H1 (cell line): Measurements from ENCODE around the gene LYRM4. TPM values are rescaled to one million over a fixed set of nuclear protein-coding genes. Genes with fewer than 3 reads are reported as not detected.

Experiments used
- CTCF ChIA-PET: fragments of 300-600 bp; sonication (Branson Sonifier 250); formaldehyde crosslinking; loops from one replicate; lab custom pipeline; 2021; ENCODE audit not compliant: partially characterized antibody; lab: Charles Lee
- POLR2A ChIA-PET: fragments of 300-600 bp; sonication (Branson Sonifier 250); formaldehyde crosslinking; loops from one replicate; lab custom pipeline; 2021; ENCODE audit warnings: inconsistent platforms; ENCODE audit not compliant: partially characterized antibody; lab: Charles Lee
- DNase-seq, 2 experiments: peaks; one replicate each; pipeline versions ENCODE4 v3.0.0 to v3.0.0-alpha.2; 2010 to 2022; ENCODE audit warnings: low spot score in 2 of 2, low read depth in 1 of 2, mixed read lengths in 1 of 2
- FAIRE-seq: peaks from 2 replicates; lab custom pipeline; 2011; peaks lifted over from hg19 to GRCh38; lab: Jason Lieb, UNC
- H2AFZ ChIP-seq: 2 replicates; pipeline ENCODE4 v1.8.1; 2012; ENCODE audit warnings: low read length, inconsistent platforms
- H2AK5ac ChIP-seq: 2 replicates; pipeline ENCODE4 v1.6.1; 2013; ENCODE audit warnings: low read depth, low read length
- H2BK120ac ChIP-seq: replicated peaks from 2 replicates; pipeline ENCODE3; 2013; ENCODE audit warnings: low read depth, low read length, inconsistent platforms
- H2BK12ac ChIP-seq: 2 replicates; pipeline ENCODE4 v1.6.1; 2013; ENCODE audit warnings: low read depth, low read length
- H2BK15ac ChIP-seq: 2 replicates; pipeline ENCODE4 v1.6.1; 2013; ENCODE audit warnings: low read length
- H2BK20ac ChIP-seq: 2 replicates; pipeline ENCODE4 v1.6.1; 2013; ENCODE audit warnings: low read length
- H2BK5ac ChIP-seq: 2 replicates; pipeline ENCODE4 v1.6.1; 2013; ENCODE audit warnings: low read depth, low read length
- H3K14ac ChIP-seq: 2 replicates; pipeline ENCODE4 v1.6.1; 2013; ENCODE audit warnings: inconsistent platforms; ENCODE audit not compliant: insufficient read length
- H3K18ac ChIP-seq: 2 replicates; pipeline ENCODE4 v1.6.1; 2013; ENCODE audit warnings: low read length; ENCODE audit errors: extremely low read depth
- H3K23ac ChIP-seq: 2 replicates; pipeline ENCODE4 v1.6.1; 2013; ENCODE audit warnings: inconsistent platforms; ENCODE audit not compliant: insufficient read length
- H3K23me2 ChIP-seq: 2 replicates; pipeline ENCODE4 v1.6.1; 2013; ENCODE audit warnings: low read depth, low read length
- H3K27ac ChIP-seq: 2 replicates; pipeline ENCODE4 v1.6.1; 2011; ENCODE audit warnings: low read depth, low read length, inconsistent platforms
- H3K27me3 ChIP-seq, 4 experiments: replicated peaks in 1 of 4; 1 replicate in 1 of 4; 2 replicates in 3 of 4; pipeline versions ENCODE4 v1.6.1 to v1.8.1; 2011 to 2013; ENCODE audit warnings: low read length in 3 of 4, mild to moderate bottlenecking in 3 of 4, inconsistent platforms in 2 of 4, mixed read lengths in 2 of 4, moderate library complexity in 1 of 4; ENCODE audit not compliant: control insufficient read depth in 3 of 4, insufficient read depth in 3 of 4; ENCODE audit errors: extremely low read depth in 1 of 4
- H3K36me3 ChIP-seq, 4 experiments: 2 replicates each; pipeline versions ENCODE4 v1.6.1 to v1.8.1; 2011 to 2013; ENCODE audit warnings: mild to moderate bottlenecking in 4 of 4, low read length in 3 of 4, moderate library complexity in 2 of 4, control low read depth in 1 of 4, inconsistent platforms in 1 of 4; ENCODE audit not compliant: insufficient read depth in 4 of 4, control insufficient read depth in 2 of 4
- H3K4ac ChIP-seq: replicated peaks from 2 replicates; pipeline ENCODE3; 2013; ENCODE audit warnings: low read length, low read depth, mixed read lengths, inconsistent platforms; ENCODE audit not compliant: insufficient read length
- H3K4me1 ChIP-seq, 4 experiments: replicated peaks in 1 of 4; 1 replicate in 1 of 4; 2 replicates in 3 of 4; pipeline versions ENCODE4 v1.6.1 to v1.8.1; 2011 to 2013; ENCODE audit warnings: low read length in 3 of 4, inconsistent platforms in 2 of 4, mixed read lengths in 1 of 4; ENCODE audit not compliant: insufficient read depth in 4 of 4, control insufficient read depth in 3 of 4
- H3K4me2 ChIP-seq, 2 experiments: 2 replicates each; pipeline versions ENCODE4 v1.6.1 to v1.8.1; 2011 to 2013; ENCODE audit warnings: low read depth in 2 of 2, low read length in 2 of 2, control low read depth in 1 of 2, inconsistent platforms in 1 of 2, mild to moderate bottlenecking in 1 of 2; ENCODE audit not compliant: insufficient read depth in 1 of 2
- H3K4me3 ChIP-seq, 4 experiments: fragments of 200-600, 300-600 bp in 1 of 4; sonication (generic), shearing (Covaris generic), sonication (Bioruptor Twin) in 1 of 4; 2 replicates each; pipeline versions ENCODE4 v1.5.1 to v1.8.1; 2011 to 2016; ENCODE audit warnings: low read length in 4 of 4, low read depth in 3 of 4, control low read depth in 2 of 4, inconsistent platforms in 2 of 4, mild to moderate bottlenecking in 2 of 4, mixed read lengths in 1 of 4, moderate library complexity in 1 of 4; ENCODE audit not compliant: insufficient read depth in 2 of 4; ENCODE audit errors: extremely low read depth in 1 of 4
- H3K56ac ChIP-seq: replicated peaks from 2 replicates; pipeline ENCODE3; 2013; ENCODE audit warnings: low read depth, mild to moderate bottlenecking, mixed read lengths, low read length, inconsistent platforms; ENCODE audit not compliant: insufficient read length
- H3K79me1 ChIP-seq: 2 replicates; pipeline ENCODE4 v1.6.1; 2013; ENCODE audit warnings: low read depth, low read length, control low read depth
- H3K79me2 ChIP-seq, 2 experiments: 2 replicates each; pipeline versions ENCODE4 v1.6.1 to v1.8.1; 2012 to 2013; ENCODE audit warnings: low read length in 2 of 2, mild to moderate bottlenecking in 2 of 2, inconsistent platforms in 1 of 2; ENCODE audit not compliant: insufficient read depth in 2 of 2, control insufficient read depth in 1 of 2
- H3K9ac ChIP-seq, 4 experiments: replicated peaks in 1 of 4; 1 replicate in 1 of 4; 2 replicates in 3 of 4; pipeline versions ENCODE4 v1.6.1 to v1.8.1; 2011 to 2013; ENCODE audit warnings: low read depth in 3 of 4, low read length in 3 of 4, control low read depth in 2 of 4, mild to moderate bottlenecking in 2 of 4, moderate library complexity in 2 of 4, inconsistent platforms in 1 of 4; ENCODE audit errors: extremely low read depth in 1 of 4
- H3K9me3 ChIP-seq, 2 experiments: 2 replicates each; pipeline versions ENCODE4 v1.6.1 to v1.8.1; 2012 to 2013; ENCODE audit warnings: mild to moderate bottlenecking in 2 of 2, moderate library complexity in 2 of 2, control low read depth in 1 of 2, inconsistent platforms in 1 of 2, low read depth in 1 of 2, low read length in 1 of 2, mixed read lengths in 1 of 2; ENCODE audit not compliant: insufficient read depth in 2 of 2
- H4K20me1 ChIP-seq, 2 experiments: replicated peaks in 1 of 2; 2 replicates each; pipeline versions ENCODE3 to v1.8.1; 2011 to 2013; ENCODE audit warnings: inconsistent platforms in 2 of 2, low read length in 2 of 2, mild to moderate bottlenecking in 1 of 2; ENCODE audit not compliant: insufficient read depth in 2 of 2, control insufficient read depth in 1 of 2
- H4K5ac ChIP-seq: 2 replicates; pipeline ENCODE4 v1.6.1; 2013; ENCODE audit warnings: low read length, low read depth, mixed read lengths, inconsistent platforms; ENCODE audit not compliant: insufficient read length
- H4K8ac ChIP-seq: 2 replicates; pipeline ENCODE4 v1.8.0; 2013; ENCODE audit warnings: mild to moderate bottlenecking, moderate library complexity, low read length, inconsistent platforms; ENCODE audit not compliant: insufficient read depth; ENCODE audit errors: extremely low read depth
- H4K91ac ChIP-seq: replicated peaks from 2 replicates; pipeline ENCODE3; 2013; ENCODE audit warnings: low read length, mixed read lengths, inconsistent platforms; ENCODE audit not compliant: insufficient read length
- ATF2 ChIP-seq: IDR thresholded peaks from 2 replicates; pipeline ENCODE4 v1.6.1; 2012; ENCODE audit warnings: low read length, inconsistent platforms
- BACH1 ChIP-seq: IDR thresholded peaks from 2 replicates; pipeline ENCODE4 v1.6.1; 2012; ENCODE audit warnings: low read length, improper control_type of control experiment
- CHD1 ChIP-seq: IDR thresholded peaks from 2 replicates; pipeline ENCODE4 v1.6.1; 2012; ENCODE audit warnings: low read depth, low read length, improper control_type of control experiment
- E2F6 ChIP-seq: IDR thresholded peaks from 2 replicates; pipeline ENCODE4 v1.6.1; 2012; ENCODE audit warnings: inconsistent platforms
- EZH2 ChIP-seq: fragments of 200-600 bp; sonication (generic); IDR thresholded peaks from 2 replicates; pipeline ENCODE4 v1.7.1; 2012; ENCODE audit warnings: low read depth, mild to moderate bottlenecking, moderate library complexity, low read length, inconsistent platforms; ENCODE audit not compliant: severe bottlenecking
- FOSL1 ChIP-seq: IDR thresholded peaks from 2 replicates; pipeline ENCODE4 v1.6.1; 2011; ENCODE audit warnings: mild to moderate bottlenecking, low read depth, low read length, moderate library complexity; ENCODE audit not compliant: insufficient read depth
- MAFK ChIP-seq: IDR thresholded peaks from 2 replicates; pipeline ENCODE4 v1.6.1; 2012; ENCODE audit warnings: low read depth, mild to moderate bottlenecking, improper control_type of control experiment, low read length
- RAD21 ChIP-seq, 2 experiments: IDR thresholded peaks in 1 of 2; conservative IDR thresholded peaks in 1 of 2; 2 replicates each; pipeline ENCODE4 v1.6.1; 2011; ENCODE audit warnings: low read depth in 2 of 2, low read length in 2 of 2, improper control_type of control experiment in 1 of 2, inconsistent platforms in 1 of 2, mild to moderate bottlenecking in 1 of 2, moderate library complexity in 1 of 2
- SP1 ChIP-seq: IDR thresholded peaks from 2 replicates; pipeline ENCODE4 v1.6.1; 2011; ENCODE audit warnings: low read depth, low read length
- SRF ChIP-seq: IDR thresholded peaks from 2 replicates; pipeline ENCODE4 v1.6.1; 2011; ENCODE audit warnings: mild to moderate bottlenecking, low read depth, low read length, moderate library complexity
- SUZ12 ChIP-seq: fragments of 200-600 bp; sonication (generic); IDR thresholded peaks from 2 replicates; pipeline ENCODE4 v1.6.1; 2012; ENCODE audit warnings: mild to moderate bottlenecking, inconsistent platforms, low read length, moderate library complexity, mixed read lengths
- WGBS, 2 experiments: shearing (Covaris generic) in 1 of 2; methylation state at CpG; one replicate each; pipeline versions ENCODE4 v1.1.6 to v1.1.7; 2013 to 2015; ENCODE audit warnings: low lambda C conversion rate in 2 of 2, mixed read lengths in 2 of 2, inconsistent platforms in 1 of 2, low coverage in 1 of 2, missing lambda C conversion rate in 1 of 2; ENCODE audit not compliant: insufficient replicate concordance in 2 of 2, insufficient coverage in 1 of 2, insufficient read length in 1 of 2; ENCODE audit errors: extremely low coverage in 1 of 2, missing lambda C conversion rate in 1 of 2; 5-methylcytosine and 5-hydroxymethylcytosine counted together
- polyA plus RNA-seq, 7 experiments: library from polyadenylated mRNA; depleted of rRNA in 3 of 7; stranded (reverse) in 5 of 7; unstranded in 2 of 7; fragments of >200 nt in 5 of 7; fragments of 200-250 nt in 2 of 7; gene quantifications; 1 replicate in 5 of 7; 2 replicates in 1 of 7; 4 replicates in 1 of 7; pipeline versions ENCODE4 v1.2.1 to v1.2.3, GENCODE V29; 2011 to 2013; ENCODE audit warnings: missing spikeins in 2 of 7, mixed read lengths in 2 of 7
- total RNA-seq: library from RNA; stranded (reverse); fragmentation: NEBNext Ultra II Directional; extraction: Animal tissue kit (Norgen Biotek cat#: 25700); gene quantifications from 2 replicates; pipeline ENCODE4 v1.2.1, GENCODE V29; 2021

The LYRM4 gene
- total and polyA plus RNA-seq, 2 of the 8 experiments (the other 6 are each of a cell fraction or from before 2014, with no cell fraction given) = 56.6 to 62.8 TPM

GRCh38 chr6:5081182-5081581 lies 179.6 kb downstream of the LYRM4 start:
- no peak overlapping the region for H2AFZ ChIP-seq
- TF ChIP-seq MAFK (no peak), BACH1 (no peak), E2F6 (no peak), SP1 (no peak), EZH2 (no peak), SUZ12 (no peak), SRF (no peak), FOSL1 (no peak), ATF2 (no peak), CHD1 (no peak), RAD21 (IDR thresholded peaks at IDR 0.05 in 1 of 2, conservative IDR thresholded peaks at IDR 0.05 in 1 of 2; ENCODE audit: low read depth in 2 of 2, low read length in 2 of 2) (no peak)
- H3K23ac ChIP-seq = no peak overlapping the region
- POLR2A ChIA-PET = interaction anchor here (0.9 kb wide), 1 partner anchor 8 kb away, joined by 3 read pairs; no protein-coding TSS in a partner anchor
- H3K23me2 ChIP-seq = peaks cover 15% of the 10 kb centered on the region; the same call in 1 of the 2 replicates
- H2BK12ac ChIP-seq = no peak overlapping the region
- no peak overlapping the region for H2BK15ac ChIP-seq
- no peak overlapping the region for H3K4me2 ChIP-seq
- no peak overlapping the region for H3K14ac ChIP-seq
- H2BK120ac ChIP-seq = no peak overlapping the region
- peaks cover 2 to 4% of the 10 kb centered on the region in 2 experiments for H4K20me1 ChIP-seq
- H3K36me3 ChIP-seq = no peaks in the 10 kb centered on the region
- no peak for DNase-seq
- H3K9me3 ChIP-seq = no peaks in the 10 kb centered on the region
- H2BK20ac ChIP-seq = no peak overlapping the region
- no peak overlapping the region for H4K8ac ChIP-seq
- no peak overlapping the region for H3K18ac ChIP-seq
- FAIRE-seq = no peak
- peaks cover 0 to 11% (median 4%) of the 10 kb centered on the region in 4 experiments; a peak in 4 of 7 replicates for H3K4me1 ChIP-seq
- CTCF ChIA-PET = interaction anchor here (1.0 to 1.5 kb wide), 3 partner anchors 24 to 62 kb away, joined by 3 to 4 read pairs (median 3); no protein-coding TSS in a partner anchor
- H3K27ac ChIP-seq = no peak overlapping the region
- H4K5ac ChIP-seq = no peak overlapping the region
- H3K9ac ChIP-seq = no peak overlapping the region
- peaks cover 21 to 43% (median 40%) of the 10 kb centered on the region in 4 experiments for H3K27me3 ChIP-seq
- no peak overlapping the region for H4K91ac ChIP-seq
- H3K79me1 ChIP-seq = no peaks in the 10 kb centered on the region; the same call in 1 of the 2 replicates
- no peak overlapping the region for H2AK5ac ChIP-seq
- no peak overlapping the region for H3K4ac ChIP-seq
- H3K56ac ChIP-seq = no peak overlapping the region
- H3K4me3 ChIP-seq = no peak overlapping the region
- H2BK5ac ChIP-seq = no peak overlapping the region
- 86% methylated on average over 3 of the region's 3 CpGs; no CpG with 5 or more reads in 1 of the 2 experiments for WGBS, 2 experiments
- no peaks in the 10 kb centered on the region for H3K79me2 ChIP-seq
